ENCODE measurements around the gene ECT2L. TPM values are rescaled to one million over a fixed set of nuclear protein-coding genes. Genes with fewer than 3 reads are reported as not detected.

ECT2L gene
- total RNA-seq, 1 donor from 2014 or later, result not detected

GRCh38 chr6:138847884-138848283, 52.0 kb downstream of the ECT2L start:
- Mint-ChIP-seq H3K4me1 (peaks cover 4% of the 10 kb centered on the region), H3K27ac (ENCODE audit: unreplicated experiment) (peak overlapping the region; percentile 51), H3K9me3 (no peaks in the 10 kb centered on the region), H3K27me3 (ENCODE audit: low read depth) (no peaks in the 10 kb centered on the region), H3K4me3 (no peak overlapping the region), H3K36me3 (ENCODE audit: low read depth) (no peaks in the 10 kb centered on the region)
- DNase-seq (ENCODE audit: low read depth, low spot score), result no peak
- TF ChIP-seq, protein P1, sequence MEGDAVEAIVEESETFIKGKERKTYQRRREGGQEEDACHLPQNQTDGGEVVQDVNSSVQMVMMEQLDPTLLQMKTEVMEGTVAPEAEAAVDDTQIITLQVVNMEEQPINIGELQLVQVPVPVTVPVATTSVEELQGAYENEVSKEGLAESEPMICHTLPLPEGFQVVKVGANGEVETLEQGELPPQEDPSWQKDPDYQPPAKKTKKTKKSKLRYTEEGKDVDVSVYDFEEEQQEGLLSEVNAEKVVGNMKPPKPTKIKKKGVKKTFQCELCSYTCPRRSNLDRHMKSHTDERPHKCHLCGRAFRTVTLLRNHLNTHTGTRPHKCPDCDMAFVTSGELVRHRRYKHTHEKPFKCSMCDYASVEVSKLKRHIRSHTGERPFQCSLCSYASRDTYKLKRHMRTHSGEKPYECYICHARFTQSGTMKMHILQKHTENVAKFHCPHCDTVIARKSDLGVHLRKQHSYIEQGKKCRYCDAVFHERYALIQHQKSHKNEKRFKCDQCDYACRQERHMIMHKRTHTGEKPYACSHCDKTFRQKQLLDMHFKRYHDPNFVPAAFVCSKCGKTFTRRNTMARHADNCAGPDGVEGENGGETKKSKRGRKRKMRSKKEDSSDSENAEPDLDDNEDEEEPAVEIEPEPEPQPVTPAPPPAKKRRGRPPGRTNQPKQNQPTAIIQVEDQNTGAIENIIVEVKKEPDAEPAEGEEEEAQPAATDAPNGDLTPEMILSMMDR (conservative IDR thresholded peaks at IDR 0.05), result no peak

DNA sequence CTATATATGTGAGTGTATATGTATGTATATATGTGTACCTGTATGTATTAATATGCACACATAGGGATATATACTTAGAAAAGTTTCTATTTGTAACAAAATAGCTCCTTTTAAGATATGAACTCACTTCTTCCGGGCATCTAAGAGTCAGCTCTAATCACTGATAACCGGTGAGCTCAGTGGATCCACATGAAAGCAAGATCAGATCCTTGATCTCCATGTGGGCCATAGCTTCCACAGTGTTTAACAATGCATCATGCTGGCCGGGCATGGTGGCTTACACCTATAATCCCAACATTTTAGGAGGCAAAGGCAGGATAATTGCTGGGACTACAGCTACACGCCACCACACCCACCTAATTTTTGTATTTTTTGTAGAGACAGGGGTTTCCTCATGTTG, 52.6 kb downstream of the ECT2L start:
- no peaks in the 10 kb centered on the region for H3K9me3 Mint-ChIP-seq

DNA sequence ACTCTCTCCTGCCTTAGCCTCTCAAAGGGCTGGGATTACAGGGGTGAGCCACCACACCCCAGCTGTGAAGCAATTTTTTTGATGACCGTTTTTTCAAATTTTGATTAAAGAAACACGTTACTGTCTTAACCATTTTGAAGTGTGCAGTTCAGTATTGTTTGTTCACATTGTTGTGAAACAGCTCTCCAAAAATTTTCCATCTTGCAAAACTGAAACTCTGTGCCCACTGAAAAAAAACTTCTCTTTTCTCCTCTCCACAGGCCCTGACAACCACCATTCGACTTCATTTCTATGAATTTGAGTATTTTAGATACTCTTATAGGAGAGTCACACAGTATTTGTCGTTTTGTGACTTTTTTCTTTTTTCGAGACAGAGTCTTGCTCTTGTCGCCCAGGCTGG, 53.9 kb downstream of the ECT2L start:
- H3K27ac Mint-ChIP-seq (ENCODE audit: unreplicated experiment), result no peak overlapping the region
- DNase-seq (ENCODE audit: low read depth, low spot score), result no peak
- H3K9me3 Mint-ChIP-seq, result no peaks in the 10 kb centered on the region
- H3K36me3 Mint-ChIP-seq (ENCODE audit: low read depth), result no peaks in the 10 kb centered on the region
- no peaks in the 10 kb centered on the region for H3K4me1 Mint-ChIP-seq
- no peak overlapping the region for H3K4me3 Mint-ChIP-seq
- TF ChIP-seq, protein P1 (conservative IDR thresholded peaks at IDR 0.05), result no peak
- peaks cover 4% of the 10 kb centered on the region for H3K27me3 Mint-ChIP-seq (ENCODE audit: low read depth)

More for the DNA sequence above, 52.6 kb downstream of the ECT2L start:
- Mint-ChIP-seq H3K27ac (ENCODE audit: unreplicated experiment) (no peak overlapping the region), H3K4me1 (peaks cover 4% of the 10 kb centered on the region), H3K36me3 (ENCODE audit: low read depth) (no peaks in the 10 kb centered on the region), H3K27me3 (ENCODE audit: low read depth) (peaks cover 2% of the 10 kb centered on the region), H3K4me3 (no peak overlapping the region)
- no peak for DNase-seq (ENCODE audit: low read depth, low spot score)
- TF ChIP-seq, protein P1 (conservative IDR thresholded peaks at IDR 0.05), result no peak

- DNase-seq (ENCODE audit: low read depth, low spot score), result no peak
- peaks cover 7% of the 10 kb centered on the region for H3K27me3 Mint-ChIP-seq (ENCODE audit: low read depth)
- peaks cover 5% of the 10 kb centered on the region for H3K9me3 Mint-ChIP-seq
- H3K4me3 Mint-ChIP-seq, result no peak overlapping the region
- peak overlapping the region; percentile 3 for H3K27ac Mint-ChIP-seq (ENCODE audit: unreplicated experiment)
- H3K36me3 Mint-ChIP-seq (ENCODE audit: low read depth), result no peaks in the 10 kb centered on the region
- TF ChIP-seq, protein P1 (conservative IDR thresholded peaks at IDR 0.05), result no peak
- no peaks in the 10 kb centered on the region for H3K4me1 Mint-ChIP-seq
These were observed 60.8 kb downstream of the ECT2L start for GRCh38 chr6:138856654-138857053.

GRCh38 chr6:138857775-138858174, 61.9 kb downstream of the ECT2L start:
- DNase-seq (ENCODE audit: low read depth, low spot score), result no peak
- H3K4me1 Mint-ChIP-seq, result no peaks in the 10 kb centered on the region
- no peak overlapping the region for H3K4me3 Mint-ChIP-seq
- peaks cover 7% of the 10 kb centered on the region for H3K27me3 Mint-ChIP-seq (ENCODE audit: low read depth)
- H3K27ac Mint-ChIP-seq (ENCODE audit: unreplicated experiment), result no peak overlapping the region
- TF ChIP-seq, protein P1 (conservative IDR thresholded peaks at IDR 0.05), result no peak
- no peaks in the 10 kb centered on the region for H3K36me3 Mint-ChIP-seq (ENCODE audit: low read depth)
- H3K9me3 Mint-ChIP-seq, result peaks cover 8% of the 10 kb centered on the region

- TF ChIP-seq, protein P1 (conservative IDR thresholded peaks at IDR 0.05), result no peak
- Mint-ChIP-seq H3K4me1 (peaks cover 16% of the 10 kb centered on the region), H3K27ac (ENCODE audit: unreplicated experiment) (no peak overlapping the region), H3K27me3 (ENCODE audit: low read depth) (no peaks in the 10 kb centered on the region), H3K36me3 (ENCODE audit: low read depth) (no peaks in the 10 kb centered on the region), H3K9me3 (peaks cover 8% of the 10 kb centered on the region), H3K4me3 (no peak overlapping the region)
- DNase-seq (ENCODE audit: low read depth, low spot score), result no peak
These were observed 66.6 kb downstream of the ECT2L start for GRCh38 chr6:138862456-138862855.
